ENCODE data around the gene NR3C1.

The NR3C1 gene

GRCh38 chr5:143229426-143229895, 174.0 kb downstream of the NR3C1 start:
- DNase-seq: no peak

- DNase-seq: no peak
These were observed 174.7 kb downstream of the NR3C1 start for GRCh38 chr5:143228597-143229293.
